Measurements from ENCODE around the gene DDX41. TPM values are rescaled to one million over a fixed set of nuclear protein-coding genes. Genes with fewer than 3 reads are reported as not detected.

DDX41 gene
- total RNA-seq, 1 experiment from 2014 or later = 104 TPM

GRCh38 chr5:177515580-177515979 lies 1.2 kb downstream of the DDX41 start:
- H4K20me1 ChIP-seq (ENCODE audit: insufficient read depth, low read depth, low read length) = 0 out of 2 replicates have a peak, but pooled peaks cover 3% of the 10 kb centered on the region
- H3K4me2 ChIP-seq (ENCODE audit: low read depth, low read length, poor library complexity, severe bottlenecking) = peak overlapping the region; percentile 94
- no peak overlapping the region for H2AFZ ChIP-seq (ENCODE audit: low read length)
- H3K9me2 ChIP-seq (replicated peaks; ENCODE audit: insufficient read depth, low read length) = no peaks in the 10 kb centered on the region
- H3K4me1 ChIP-seq (ENCODE audit: low read length) = peaks cover 45% of the 10 kb centered on the region
- H3K4me3 ChIP-seq (ENCODE audit: low read length) = peak overlapping the region; percentile 87
- H3K9me3 ChIP-seq (ENCODE audit: low read length) = no peaks in the 10 kb centered on the region
- H3K79me2 ChIP-seq (ENCODE audit: low read length) = peaks cover 35% of the 10 kb centered on the region
- no peaks in the 10 kb centered on the region for H3K27me3 ChIP-seq (ENCODE audit: low read length)
- H3K36me3 ChIP-seq (ENCODE audit: insufficient read depth, low read length) = peaks cover 19% of the 10 kb centered on the region; the same call in 1 of the 2 replicates
- DNase-seq = no peak
- peak overlapping the region; percentile 87 for H3K9ac ChIP-seq (ENCODE audit: low read length)
- peak overlapping the region; percentile 47 for H3K27ac ChIP-seq (ENCODE audit: low read length)

DNA sequence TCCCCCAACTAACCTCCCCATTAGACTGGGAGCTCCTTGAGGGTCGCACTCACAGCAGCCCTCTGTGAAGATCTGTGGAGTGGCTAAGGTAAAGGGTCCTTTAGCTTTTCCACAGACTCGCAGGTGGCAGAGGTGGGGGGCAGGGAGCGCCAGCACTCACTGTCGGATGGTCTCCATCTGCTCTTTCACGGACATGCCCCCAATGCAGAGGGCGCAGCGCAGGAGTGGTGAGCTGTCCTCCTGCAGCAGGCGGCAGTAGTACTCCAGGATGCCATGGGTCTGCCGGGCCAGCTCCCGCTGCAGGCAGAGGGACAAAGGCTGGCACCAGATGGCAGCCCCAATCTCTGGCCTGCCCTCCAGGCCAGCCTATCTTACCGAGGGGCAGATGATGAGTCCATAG lies 2.2 kb downstream of the DDX41 start:
- peak overlapping the region; percentile 87; the same call in 1 of the 2 replicates for H3K9ac ChIP-seq (ENCODE audit: low read length)
- H3K9me2 ChIP-seq (replicated peaks; ENCODE audit: insufficient read depth, low read length) = no peaks in the 10 kb centered on the region
- no peaks in the 10 kb centered on the region for H3K9me3 ChIP-seq (ENCODE audit: low read length)
- peaks cover 19% of the 10 kb centered on the region; the same call in 1 of the 2 replicates for H3K36me3 ChIP-seq (ENCODE audit: insufficient read depth, low read length)
- no peak overlapping the region for H2AFZ ChIP-seq (ENCODE audit: low read length)
- no peak overlapping the region for H3K4me3 ChIP-seq (ENCODE audit: low read length)
- H3K4me1 ChIP-seq (ENCODE audit: low read length) = peaks cover 53% of the 10 kb centered on the region
- no peak for DNase-seq
- no peaks in the 10 kb centered on the region for H3K27me3 ChIP-seq (ENCODE audit: low read length)
- peaks cover 39% of the 10 kb centered on the region for H3K79me2 ChIP-seq (ENCODE audit: low read length)
- no peak overlapping the region for H3K27ac ChIP-seq (ENCODE audit: low read length)
- H4K20me1 ChIP-seq (ENCODE audit: insufficient read depth, low read depth, low read length) = 0 out of 2 replicates have a peak, but pooled peaks cover 3% of the 10 kb centered on the region
- no peak overlapping the region for H3K4me2 ChIP-seq (ENCODE audit: low read depth, low read length, poor library complexity, severe bottlenecking)

DNA sequence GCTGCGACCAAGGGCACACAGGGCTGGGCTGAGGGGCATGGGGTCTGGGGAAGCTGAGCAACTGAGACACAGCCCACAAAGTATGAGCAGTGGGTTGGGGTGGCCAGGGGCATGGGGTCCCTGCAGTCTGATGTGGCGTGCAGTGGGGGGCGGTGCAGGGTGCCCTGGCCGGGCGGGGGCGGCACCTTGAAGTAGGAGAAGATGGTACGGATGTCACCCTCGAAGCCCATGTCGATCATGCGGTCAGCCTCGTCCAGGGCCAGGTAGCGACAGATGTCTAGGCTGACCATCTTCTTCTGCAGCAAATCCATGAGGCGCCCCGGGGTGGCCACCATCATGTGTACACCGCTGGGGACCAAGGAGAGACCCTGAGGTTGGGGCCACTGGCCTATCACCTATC lies 3.3 kb downstream of the DDX41 start:
- H3K9me3 ChIP-seq (ENCODE audit: low read length) = no peaks in the 10 kb centered on the region
- no peaks in the 10 kb centered on the region for H3K9me2 ChIP-seq (replicated peaks; ENCODE audit: insufficient read depth, low read length)
- DNase-seq = no peak
- H3K79me2 ChIP-seq (ENCODE audit: low read length) = peaks cover 41% of the 10 kb centered on the region
- no peaks in the 10 kb centered on the region for H3K27me3 ChIP-seq (ENCODE audit: low read length)
- no peak overlapping the region for H3K4me3 ChIP-seq (ENCODE audit: low read length)
- H3K36me3 ChIP-seq (ENCODE audit: insufficient read depth, low read length) = peaks cover 19% of the 10 kb centered on the region; the same call in 1 of the 2 replicates
- H3K27ac ChIP-seq (ENCODE audit: low read length) = no peak overlapping the region
- H3K4me2 ChIP-seq (ENCODE audit: low read depth, low read length, poor library complexity, severe bottlenecking) = no peak overlapping the region
- no peak overlapping the region for H2AFZ ChIP-seq (ENCODE audit: low read length)
- H3K9ac ChIP-seq (ENCODE audit: low read length) = no peak overlapping the region
- H3K4me1 ChIP-seq (ENCODE audit: low read length) = peaks cover 55% of the 10 kb centered on the region
- H4K20me1 ChIP-seq (ENCODE audit: insufficient read depth, low read depth, low read length) = 0 out of 2 replicates have a peak, but pooled peaks cover 3% of the 10 kb centered on the region

GRCh38 chr5:177512736-177513380 lies 3.9 kb downstream of the DDX41 start:
- Histone ChIP-seq H4K20me1 (ENCODE audit: insufficient read depth, low read depth, low read length) (0 out of 2 replicates have a peak, but pooled peaks cover 3% of the 10 kb centered on the region), H2AFZ (ENCODE audit: low read length) (no peak overlapping the region), H3K4me1 (ENCODE audit: low read length) (peaks cover 61% of the 10 kb centered on the region), H3K4me2 (ENCODE audit: low read depth, low read length, poor library complexity, severe bottlenecking) (no peak overlapping the region), H3K9me3 (ENCODE audit: low read length) (no peaks in the 10 kb centered on the region), H3K9me2 (replicated peaks; ENCODE audit: insufficient read depth, low read length) (no peaks in the 10 kb centered on the region), H3K9ac (ENCODE audit: low read length) (no peak overlapping the region), H3K4me3 (ENCODE audit: low read length) (no peak overlapping the region), H3K27me3 (ENCODE audit: low read length) (no peaks in the 10 kb centered on the region), H3K79me2 (ENCODE audit: low read length) (peaks cover 44% of the 10 kb centered on the region), H3K27ac (ENCODE audit: low read length) (no peak overlapping the region), H3K36me3 (ENCODE audit: insufficient read depth, low read length) (peaks cover 25% of the 10 kb centered on the region)
- DNase-seq = no peak

DNA sequence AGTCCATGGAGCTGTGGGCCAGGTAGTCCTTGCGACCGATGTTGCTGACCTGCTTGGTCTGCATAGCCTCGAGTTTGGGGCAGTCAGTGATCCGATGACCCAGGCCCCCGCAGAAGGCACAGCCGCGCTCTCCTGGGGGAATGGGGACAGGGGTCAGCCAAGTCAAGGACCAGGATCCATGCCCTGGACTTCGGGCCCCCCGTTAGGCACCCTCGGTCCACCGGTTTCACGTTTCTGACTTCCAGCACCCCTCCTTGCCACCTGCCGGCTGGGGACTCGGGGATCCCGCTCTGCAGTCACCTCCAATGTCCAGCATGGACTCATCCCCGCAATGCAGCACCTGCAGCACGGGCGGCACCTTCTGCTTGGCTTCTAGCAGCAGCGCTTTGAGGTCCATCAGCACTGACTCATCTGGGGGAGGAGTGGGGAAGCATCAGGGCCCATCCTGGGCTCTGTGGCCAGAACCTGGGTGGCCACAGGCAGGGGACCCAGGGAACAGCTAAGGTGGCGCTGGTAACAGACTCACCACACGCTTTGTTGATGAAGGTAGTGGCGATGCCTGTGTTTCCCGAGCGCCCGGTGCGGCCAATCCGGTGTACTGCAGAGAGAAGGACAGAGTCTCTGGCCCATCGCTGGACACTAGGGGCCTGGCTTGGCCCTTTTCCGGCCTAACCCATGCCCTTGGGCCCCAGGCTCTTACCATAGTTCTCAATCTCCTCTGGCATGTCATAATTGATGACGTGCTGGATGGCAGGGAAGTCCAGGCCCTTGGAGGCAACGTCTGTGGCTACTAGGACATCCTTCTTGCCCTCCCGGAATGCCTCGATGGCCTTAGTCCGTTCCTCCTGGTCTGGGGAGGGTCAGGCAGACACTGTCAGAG lies 4.7 kb downstream of the DDX41 start:
- peaks cover 51% of the 10 kb centered on the region for H3K79me2 ChIP-seq (ENCODE audit: low read length)

GRCh38 chr5:177511181-177511580 lies 5.6 kb downstream of the DDX41 start:
- H3K27ac ChIP-seq (ENCODE audit: low read length) = peak overlapping the region; percentile 99
- peaks cover 72% of the 10 kb centered on the region for H3K4me1 ChIP-seq (ENCODE audit: low read length)
- H3K9ac ChIP-seq (ENCODE audit: low read length) = peak overlapping the region; percentile 99
- H3K9me2 ChIP-seq (replicated peaks; ENCODE audit: insufficient read depth, low read length) = no peaks in the 10 kb centered on the region
- DNase-seq = no peak
- H3K79me2 ChIP-seq (ENCODE audit: low read length) = peaks cover 48% of the 10 kb centered on the region
- H3K36me3 ChIP-seq (ENCODE audit: insufficient read depth, low read length) = peaks cover 35% of the 10 kb centered on the region
- H3K27me3 ChIP-seq (ENCODE audit: low read length) = no peaks in the 10 kb centered on the region
- 0 out of 2 replicates have a peak, but pooled peaks cover 3% of the 10 kb centered on the region for H4K20me1 ChIP-seq (ENCODE audit: insufficient read depth, low read depth, low read length)
- no peaks in the 10 kb centered on the region for H3K9me3 ChIP-seq (ENCODE audit: low read length)
- peak overlapping the region; percentile 100 for H3K4me2 ChIP-seq (ENCODE audit: low read depth, low read length, poor library complexity, severe bottlenecking)
- no peak overlapping the region for H2AFZ ChIP-seq (ENCODE audit: low read length)
- H3K4me3 ChIP-seq (ENCODE audit: low read length) = peak overlapping the region; percentile 36; the same call in 1 of the 2 replicates

More for the DNA sequence above, 4.7 kb downstream of the DDX41 start:
- Histone ChIP-seq H3K36me3 (ENCODE audit: insufficient read depth, low read length) (peaks cover 33% of the 10 kb centered on the region), H4K20me1 (ENCODE audit: insufficient read depth, low read depth, low read length) (0 out of 2 replicates have a peak, but pooled peaks cover 3% of the 10 kb centered on the region), H3K4me2 (ENCODE audit: low read depth, low read length, poor library complexity, severe bottlenecking) (peak overlapping the region; percentile 100), H3K9me3 (ENCODE audit: low read length) (no peaks in the 10 kb centered on the region), H3K27ac (ENCODE audit: low read length) (peak overlapping the region; percentile 99), H3K9me2 (replicated peaks; ENCODE audit: insufficient read depth, low read length) (no peaks in the 10 kb centered on the region), H3K27me3 (ENCODE audit: low read length) (no peaks in the 10 kb centered on the region), H3K4me3 (ENCODE audit: low read length) (peak overlapping the region; percentile 36; the same call in 1 of the 2 replicates), H3K4me1 (ENCODE audit: low read length) (peaks cover 70% of the 10 kb centered on the region), H3K9ac (ENCODE audit: low read length) (peak overlapping the region; percentile 99), H2AFZ (ENCODE audit: low read length) (no peak overlapping the region)
- no peak for DNase-seq

DNA sequence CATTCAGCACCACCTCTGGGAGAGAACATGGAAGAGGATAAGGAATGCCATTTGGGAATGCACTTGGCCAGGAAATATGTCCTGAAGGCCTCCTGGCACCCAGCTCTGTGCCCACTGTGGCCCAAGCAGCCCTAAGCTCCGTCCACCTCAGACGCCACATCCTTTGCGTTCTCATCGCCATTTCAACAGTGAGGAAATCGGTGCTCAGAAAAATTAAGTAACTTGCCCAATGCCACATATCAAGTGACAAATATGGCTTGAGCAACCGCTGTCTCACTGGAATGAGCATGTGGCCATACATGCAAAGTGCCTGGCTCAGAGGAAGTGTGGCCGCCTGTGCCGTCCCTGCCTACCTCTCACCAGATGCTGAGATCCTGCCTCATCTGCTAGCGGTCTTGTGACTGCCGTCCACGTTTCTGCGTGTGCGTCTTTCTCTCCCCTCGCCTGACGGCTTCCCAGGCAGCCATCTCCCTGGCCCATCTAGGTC lies 6.2 kb downstream of the DDX41 start:
- peak; percentile 93 for DNase-seq
- Histone ChIP-seq H3K27me3 (ENCODE audit: low read length) (no peaks in the 10 kb centered on the region), H3K9me2 (replicated peaks; ENCODE audit: insufficient read depth, low read length) (no peaks in the 10 kb centered on the region), H3K4me1 (ENCODE audit: low read length) (peaks cover 67% of the 10 kb centered on the region), H3K9me3 (ENCODE audit: low read length) (no peaks in the 10 kb centered on the region), H3K4me3 (ENCODE audit: low read length) (peak overlapping the region; percentile 93), H3K27ac (ENCODE audit: low read length) (peak overlapping the region; percentile 99), H3K9ac (ENCODE audit: low read length) (peak overlapping the region; percentile 99), H3K4me2 (ENCODE audit: low read depth, low read length, poor library complexity, severe bottlenecking) (peak overlapping the region; percentile 100), H3K79me2 (ENCODE audit: low read length) (peaks cover 43% of the 10 kb centered on the region), H4K20me1 (ENCODE audit: insufficient read depth, low read depth, low read length) (no peaks in the 10 kb centered on the region), H2AFZ (ENCODE audit: low read length) (no peak overlapping the region), H3K36me3 (ENCODE audit: insufficient read depth, low read length) (peaks cover 30% of the 10 kb centered on the region)
